B cell (primary cell): ENCODE data around the gene CD209. TPM values are rescaled to one million over a fixed set of nuclear protein-coding genes. Genes with fewer than 3 reads are reported as not detected.
A peak's percentile ranks its signal among the peaks of the same experiment; 100 is the strongest.

Source experiments
- ATAC-seq: fragments of 200-7000 bp; cut with Tn5 transposase; one replicate; pipeline ENCODE4 v1.10.0; 2021; ENCODE audit warnings: low read depth, mild to moderate bottlenecking, moderate number of reproducible peaks, moderate library complexity
- CTCF ChIA-PET: fragments of 350-600 bp; sonication (Branson Sonifier 250); formaldehyde crosslinking; loops from one replicate; lab custom pipeline; 2021; ENCODE audit warnings: antibody characterized with exemption, inconsistent platforms; lab: Charles Lee
- POLR2A ChIA-PET: fragments of 350-600 bp; sonication (Branson Sonifier 250); formaldehyde crosslinking; loops from one replicate; lab custom pipeline; 2021; ENCODE audit warnings: antibody characterized with exemption; lab: Charles Lee
- DNase-seq: peaks from one replicate; pipeline ENCODE4 v3.0.0; 2013
- H2AFZ ChIP-seq: 2 replicates; pipeline ENCODE4 v1.6.1; 2012; ENCODE audit warnings: mild to moderate bottlenecking, low read depth, low read length; ENCODE audit not compliant: insufficient read depth, poor library complexity, severe bottlenecking
- H3K27ac ChIP-seq, 2 donors: 1 replicate in 1 of 2; 2 replicates in 1 of 2; pipeline ENCODE4 v1.5.1; 2012 to 2013; ENCODE audit warnings: low read length in 2 of 2, mild to moderate bottlenecking in 2 of 2, moderate library complexity in 1 of 2
- H3K27me3 ChIP-seq, 4 experiments: fragments of 200-600 bp in 1 of 4; sonication (generic) in 1 of 4; replicated peaks in 1 of 4; 1 replicate in 2 of 4; 2 replicates in 2 of 4; pipeline versions ENCODE4 v1.6.1 to v1.7.0; 2013 to 2016; ENCODE audit warnings: low read length in 3 of 4, mild to moderate bottlenecking in 2 of 4, mixed read lengths in 1 of 4, moderate library complexity in 1 of 4; ENCODE audit not compliant: insufficient read depth in 4 of 4, control insufficient read depth in 3 of 4; ENCODE audit errors: control extremely low read depth in 1 of 4
- H3K36me3 ChIP-seq, 2 experiments: replicated peaks in 1 of 2; 1 replicate in 1 of 2; 2 replicates in 1 of 2; pipeline versions ENCODE4 v1.6.1 to v1.7.1; 2013; ENCODE audit warnings: low read length in 1 of 2; ENCODE audit not compliant: insufficient read depth in 2 of 2, control insufficient read depth in 1 of 2; ENCODE audit errors: control extremely low read depth in 1 of 2, extremely low read depth in 1 of 2
- H3K4me1 ChIP-seq, 2 donors: fragments of 200-600 bp in 1 of 2; sonication (generic) in 1 of 2; 1 replicate in 1 of 2; 2 replicates in 1 of 2; pipeline versions ENCODE4 v1.5.1 to v1.6.1; 2013 to 2017; ENCODE audit warnings: low read length in 2 of 2; ENCODE audit not compliant: control insufficient read depth in 2 of 2, insufficient read depth in 2 of 2
- H3K4me2 ChIP-seq: replicated peaks from 2 replicates; pipeline ENCODE3; 2012; ENCODE audit warnings: mild to moderate bottlenecking, low read depth, low read length; ENCODE audit not compliant: poor library complexity, severe bottlenecking
- H3K4me3 ChIP-seq, 5 experiments: fragments of 200-600 bp in 1 of 5; sonication (generic) in 1 of 5; 1 replicate in 3 of 5; 2 replicates in 2 of 5; pipeline versions ENCODE4 v1.5.1 to v1.7.0; 2011 to 2016; ENCODE audit warnings: low read length in 4 of 5, mild to moderate bottlenecking in 4 of 5, low read depth in 2 of 5, control low read depth in 1 of 5, moderate library complexity in 1 of 5; ENCODE audit not compliant: insufficient read depth in 1 of 5; ENCODE audit errors: control extremely low read depth in 1 of 5, extremely low read depth in 1 of 5
- H3K79me2 ChIP-seq: fragments of 200-600 bp; sonication (generic); one replicate; pipeline ENCODE4 v1.6.0; 2016; ENCODE audit warnings: low read length; ENCODE audit not compliant: control insufficient read depth, insufficient read depth
- H3K9ac ChIP-seq: fragments of 200-600 bp; sonication (generic); 2 replicates; pipeline ENCODE4 v1.6.1; 2017; ENCODE audit warnings: mild to moderate bottlenecking, low read length, moderate library complexity
- H3K9me3 ChIP-seq, 3 donors: one replicate each; pipeline versions ENCODE4 v1.6.1 to v1.7.1; 2013; ENCODE audit warnings: low read length in 2 of 3; ENCODE audit not compliant: control insufficient read depth in 2 of 3, insufficient read depth in 1 of 3; ENCODE audit errors: control extremely low read depth in 1 of 3
- H4K20me1 ChIP-seq: 2 replicates; pipeline ENCODE4 v1.6.0; 2012; ENCODE audit warnings: mild to moderate bottlenecking, low read length; ENCODE audit not compliant: insufficient read depth, control insufficient read depth, poor library complexity, severe bottlenecking
- H3K27ac Mint-ChIP-seq: one replicate; pipeline ENCODE4 v1.8.0; 2021; ENCODE audit warnings: mixed read lengths
- H3K27me3 Mint-ChIP-seq: one replicate; pipeline ENCODE4 v1.8.0; 2021; ENCODE audit warnings: mixed read lengths
- H3K4me1 Mint-ChIP-seq: one replicate; pipeline ENCODE4 v1.8.0; 2021; ENCODE audit warnings: mixed read lengths
- H3K4me3 Mint-ChIP-seq: one replicate; pipeline ENCODE4 v1.8.0; 2021; ENCODE audit warnings: mixed read lengths
- H3K9me3 Mint-ChIP-seq: one replicate; pipeline ENCODE4 v1.8.0; 2022; ENCODE audit warnings: mixed read lengths; ENCODE audit not compliant: insufficient read depth
- EZH2 ChIP-seq: IDR thresholded peaks from 2 replicates; pipeline ENCODE4 v1.6.1; 2012; ENCODE audit warnings: borderline replicate concordance, low read depth, mild to moderate bottlenecking, moderate library complexity, low read length; ENCODE audit not compliant: insufficient read depth, poor library complexity, severe bottlenecking
- WGBS: methylation state at CpG from one replicate; pipeline ENCODE4 v1.1.5; 2013; ENCODE audit warnings: missing lambda C conversion rate; ENCODE audit not compliant: insufficient coverage; 5-methylcytosine and 5-hydroxymethylcytosine counted together
- intact Hi-C: fragments of 100-400 bp; cut with micrococcal nuclease; formaldehyde crosslinking; loops from one replicate; pipeline ENCODE4 v1.10.0; 2022
- polyA plus RNA-seq: library from polyadenylated mRNA; depleted of rRNA; stranded (reverse); fragments of >200 nt; gene quantifications from 2 replicates; pipeline ENCODE4 v1.2.3, GENCODE V29; 2012
- total RNA-seq, 2 donors: library from RNA; stranded (reverse); fragments of 120-200 nt in 1 of 2; gene quantifications; 1 replicate in 1 of 2; 2 replicates in 1 of 2; pipeline versions ENCODE4 v1.2.3 to v1.2.4, GENCODE V29; 2013 to 2022
- TF ChIP-seq, protein P1 (sequence below): fragments of 200-600 bp; IDR thresholded peaks from one replicate; pipeline ENCODE4 v1.8.0; 2022; ENCODE audit warnings: antibody characterized with exemption, mild to moderate bottlenecking

CD209 gene
- total and polyA plus RNA-seq, 2 donors (not counting 1 experiment from before 2014, with no cell fraction given) = 0.10 TPM; not detected in 1

- Histone ChIP-seq H3K27me3 (no peaks in the 10 kb centered on the region), H4K20me1 (no peaks in the 10 kb centered on the region), H3K9ac (no peak overlapping the region), H3K4me2 (no peak overlapping the region), H3K4me3 (no peak overlapping the region), H3K9me3 (peaks cover 2 to 16% (median 6%) of the 10 kb centered on the region in 3 donors), H2AFZ (no peak overlapping the region), H3K79me2 (no peaks in the 10 kb centered on the region), H3K4me1 (peaks cover 34 to 53% of the 10 kb centered on the region in 2 donors), H3K36me3 (no peaks in the 10 kb centered on the region), H3K27ac (no peak overlapping the region)
- DNase-seq (no peak), ATAC-seq (no peak)
- intact Hi-C loops = no loop called here
- Mint-ChIP-seq H3K4me3 (no peak overlapping the region), H3K4me1 (peaks cover 51% of the 10 kb centered on the region), H3K9me3 (peaks cover 4% of the 10 kb centered on the region), H3K27ac (no peak overlapping the region), H3K27me3 (no peaks in the 10 kb centered on the region)
- 97% methylated on average over 5 of the region's 6 CpGs for WGBS
- POLR2A ChIA-PET = no interaction called here
- TF ChIP-seq EZH2 = no peak
- TF ChIP-seq, protein P1, sequence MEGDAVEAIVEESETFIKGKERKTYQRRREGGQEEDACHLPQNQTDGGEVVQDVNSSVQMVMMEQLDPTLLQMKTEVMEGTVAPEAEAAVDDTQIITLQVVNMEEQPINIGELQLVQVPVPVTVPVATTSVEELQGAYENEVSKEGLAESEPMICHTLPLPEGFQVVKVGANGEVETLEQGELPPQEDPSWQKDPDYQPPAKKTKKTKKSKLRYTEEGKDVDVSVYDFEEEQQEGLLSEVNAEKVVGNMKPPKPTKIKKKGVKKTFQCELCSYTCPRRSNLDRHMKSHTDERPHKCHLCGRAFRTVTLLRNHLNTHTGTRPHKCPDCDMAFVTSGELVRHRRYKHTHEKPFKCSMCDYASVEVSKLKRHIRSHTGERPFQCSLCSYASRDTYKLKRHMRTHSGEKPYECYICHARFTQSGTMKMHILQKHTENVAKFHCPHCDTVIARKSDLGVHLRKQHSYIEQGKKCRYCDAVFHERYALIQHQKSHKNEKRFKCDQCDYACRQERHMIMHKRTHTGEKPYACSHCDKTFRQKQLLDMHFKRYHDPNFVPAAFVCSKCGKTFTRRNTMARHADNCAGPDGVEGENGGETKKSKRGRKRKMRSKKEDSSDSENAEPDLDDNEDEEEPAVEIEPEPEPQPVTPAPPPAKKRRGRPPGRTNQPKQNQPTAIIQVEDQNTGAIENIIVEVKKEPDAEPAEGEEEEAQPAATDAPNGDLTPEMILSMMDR = no peak
- CTCF ChIA-PET = interaction anchor here (0.8 to 1.8 kb wide), 3 partner anchors 26 to 39 kb away, joined by 3 to 6 read pairs (median 4); partner anchors contain the start of gene TRAPPC5
These were observed 27.0 kb downstream of the CD209 start for GRCh38 chr19:7720351-7720750.

DNA sequence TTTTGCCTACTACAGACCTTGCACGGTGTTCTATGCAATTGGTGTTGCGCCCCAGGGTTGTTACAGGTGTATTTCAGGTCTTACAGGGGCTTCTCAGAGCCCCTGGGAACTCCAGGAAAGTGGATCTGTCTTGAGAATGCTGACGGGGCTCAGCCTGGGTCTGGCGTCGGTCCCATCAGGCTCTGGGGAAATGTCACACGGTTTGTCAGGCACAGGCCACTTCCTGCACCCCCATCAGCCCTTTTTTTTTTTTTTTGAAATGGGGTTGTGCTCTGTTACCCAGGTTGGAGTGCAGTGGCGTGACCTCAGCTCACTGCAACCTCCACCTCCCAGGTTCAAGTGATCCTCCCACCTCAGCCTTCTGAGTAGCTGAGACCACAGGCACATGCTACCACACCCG is 28.7 kb downstream of the CD209 start:
- Histone ChIP-seq H3K36me3 (no peaks in the 10 kb centered on the region), H3K4me3 (no peak overlapping the region), H3K9ac (no peak overlapping the region), H3K27me3 (no peaks in the 10 kb centered on the region), H3K4me2 (peak overlapping the region; percentile 70), H3K79me2 (no peaks in the 10 kb centered on the region), H3K27ac (peak overlapping the region; percentile 37 to 51), H2AFZ (peak overlapping the region; percentile 32), H4K20me1 (no peaks in the 10 kb centered on the region), H3K4me1 (peaks cover 49 to 69% of the 10 kb centered on the region in 2 donors), H3K9me3 (peaks cover 2 to 21% (median 6%) of the 10 kb centered on the region in 3 donors)
- ChIA-PET POLR2A (interaction anchor here (0.7 to 1.7 kb wide), 3 partner anchors 13 to 35 kb away, joined by 4 to 5 read pairs (median 4); partner anchors contain the start of gene FCER2), CTCF (interaction anchor here (0.6 to 2.6 kb wide), 3 partner anchors 38 to 364 kb away, joined by 3 to 8 read pairs (median 5); partner anchors contain the start of gene TRAPPC5)
- H3K4me1 Mint-ChIP-seq = peaks cover 63% of the 10 kb centered on the region
- peak overlapping the region; percentile 62 for H3K4me3 Mint-ChIP-seq
- WGBS = 21% methylated on average over 4 of the region's 8 CpGs
- H3K27me3 Mint-ChIP-seq = no peaks in the 10 kb centered on the region
- TF ChIP-seq EZH2 = no peak
- peak overlapping the region; percentile 83 for H3K27ac Mint-ChIP-seq
- intact Hi-C loops = loop anchor here (1.0 to 5.0 kb wide), 3 partner anchors 13 to 36 kb away; partner anchors contain the start of gene TRAPPC5
- peaks cover 4% of the 10 kb centered on the region for H3K9me3 Mint-ChIP-seq
- ATAC-seq (peak; percentile 78), DNase-seq (peak; percentile 83)
